Epithelial cell of proximal tubule (primary cell): ENCODE measurements around the gene FBXL20. TPM values are rescaled to one million over a fixed set of nuclear protein-coding genes. Genes with fewer than 3 reads are reported as not detected.
"Not testable (repeated sequence)": the region's sequence is repeated elsewhere in the genome, so short reads cannot be mapped to it uniquely, and the experiment has no call there.

ENCODE experiments used
- DNase-seq: peaks from one replicate; pipeline ENCODE4 v3.0.0-alpha.2; 2011; ENCODE audit warnings: low read depth
- H3K4me3 ChIP-seq: 2 replicates; pipeline ENCODE4 v1.5.1; 2011; ENCODE audit warnings: low read depth, mild to moderate bottlenecking, low read length
- CTCF ChIP-seq: conservative IDR thresholded peaks from 2 replicates; pipeline ENCODE4 v1.5.1; 2012; ENCODE audit warnings: low read depth, mild to moderate bottlenecking, low read length
- total RNA-seq: library from RNA; depleted of rRNA; stranded (reverse); fragments of >200 nt; gene quantifications from 2 replicates; pipeline ENCODE4 v1.2.3, GENCODE V29; 2015

Gene FBXL20
- 2.7 and 9.3 TPM in 2 replicates for total RNA-seq

- peak within 1 kb of the TSS; percentile 95 for H3K4me3 ChIP-seq
- no peak for DNase-seq
- no peak for TF ChIP-seq CTCF
Measured at GRCh38 chr17:39401412-39402243, at the start of gene FBXL20. TSS of gene FBXL20 (minus strand) at chr17:39401626. CDS start at chr17:39401402, 224 bp downstream.

- peak; percentile 88 for DNase-seq
- TF ChIP-seq CTCF, result no peak
- peak within 1 kb of the TSS; percentile 80 for H3K4me3 ChIP-seq
Measured at GRCh38 chr17:39450847-39451581, 49.6 kb upstream of the FBXL20 start, which contains the start of gene MED1. TSS of gene MED1 (minus strand) at chr17:39451263. CDS start at chr17:39451062, 201 bp downstream.

- no peak for DNase-seq
- H3K4me3 ChIP-seq, result peak overlapping the region; percentile 80
- TF ChIP-seq CTCF, result no peak
Measured at GRCh38 chr17:39450051-39450450, 48.6 kb upstream of the FBXL20 start.

- no peak for TF ChIP-seq CTCF
- H3K4me3 ChIP-seq, result no peak overlapping the region
- DNase-seq, result no peak
Measured at GRCh38 chr17:39447561-39447960, 46.1 kb upstream of the FBXL20 start.

GRCh38 chr17:39443326-39443725, 41.9 kb upstream of the FBXL20 start:
- H3K4me3 ChIP-seq, result no peak overlapping the region
- no peak for TF ChIP-seq CTCF
- no peak for DNase-seq

GRCh38 chr17:39439868-39440267, 38.4 kb upstream of the FBXL20 start:
- not testable (repeated sequence) for H3K4me3 ChIP-seq, DNase-seq

GRCh38 chr17:39429600-39429999, 28.2 kb upstream of the FBXL20 start:
- DNase-seq, result no peak
- no peak overlapping the region for H3K4me3 ChIP-seq
- TF ChIP-seq CTCF, result no peak
